Measurements from ENCODE around the gene MROH7. TPM values are rescaled to one million over a fixed set of nuclear protein-coding genes. Genes with fewer than 3 reads are reported as not detected.

Gene MROH7
- total and polyA plus RNA-seq, 4 donors, result 0.21 to 3.4 (median 1.9) TPM

GRCh38 chr1:54716299-54717047, 74.9 kb downstream of the MROH7 start:
- H3K4me1 ChIP-seq (ENCODE audit: control insufficient read depth in 5 of 5, insufficient read depth in 5 of 5, low read length in 5 of 5), result peaks cover 0 to 15% (median 3%) of the 10 kb centered on the region in 5 donors
- peak overlapping the region; percentile 48 to 73 for H3K9ac ChIP-seq (ENCODE audit: insufficient read depth in 1 of 2, low read length in 2 of 2)
- TF ChIP-seq CTCF (IDR thresholded peaks at IDR 0.05; ENCODE audit: control extremely low read depth, extremely low read depth), result no peak
- peak overlapping the region in 1 of 2 donors; percentile 62 for H3K27ac ChIP-seq (ENCODE audit: low read depth in 1 of 2, low read length in 1 of 2)
- H3K4me3 ChIP-seq, result peak overlapping the region; percentile 84
- no peak for ATAC-seq (ENCODE audit: insufficient read depth, low FRiP score)
- peaks cover 2 to 14% (median 5%) of the 10 kb centered on the region in 4 donors for H3K36me3 ChIP-seq (ENCODE audit: control insufficient read depth in 4 of 4, insufficient read depth in 4 of 4, low read length in 4 of 4)
- 44 to 52% methylated on average over 8 of the region's 8 CpGs for WGBS, 2 donors
- no peak for DNase-seq
- H3K9me3 ChIP-seq (ENCODE audit: control insufficient read depth in 4 of 4, insufficient read depth in 3 of 4, low read length in 3 of 4), result no peaks in the 10 kb centered on the region
- no peaks in the 10 kb centered on the region for H3K27me3 ChIP-seq (ENCODE audit: control insufficient read depth in 3 of 3, insufficient read depth in 3 of 3, low read length in 2 of 3)

- no peaks in the 10 kb centered on the region for H3K27me3 ChIP-seq (ENCODE audit: control insufficient read depth in 3 of 3, insufficient read depth in 3 of 3, low read length in 2 of 3)
- no peak for TF ChIP-seq CTCF (IDR thresholded peaks at IDR 0.05; ENCODE audit: control extremely low read depth, extremely low read depth)
- no peak for ATAC-seq (ENCODE audit: insufficient read depth, low FRiP score)
- peaks cover 21 to 58% (median 41%) of the 10 kb centered on the region in 4 donors for H3K36me3 ChIP-seq (ENCODE audit: control insufficient read depth in 4 of 4, insufficient read depth in 4 of 4, low read length in 4 of 4)
- H3K27ac ChIP-seq (ENCODE audit: low read depth in 1 of 2, low read length in 1 of 2), result no peak overlapping the region
- DNase-seq, result no peak
- no peak overlapping the region for H3K9ac ChIP-seq (ENCODE audit: insufficient read depth in 1 of 2, low read length in 2 of 2)
- no peak overlapping the region for H3K4me3 ChIP-seq
- H3K4me1 ChIP-seq (ENCODE audit: control insufficient read depth in 5 of 5, insufficient read depth in 5 of 5, low read length in 5 of 5), result peaks cover 0 to 3% (median 0%) of the 10 kb centered on the region in 5 donors
- H3K9me3 ChIP-seq (ENCODE audit: control insufficient read depth in 4 of 4, insufficient read depth in 3 of 4, low read length in 3 of 4), result peaks cover 0 to 10% (median 0%) of the 10 kb centered on the region in 4 donors
These were observed 80.1 kb downstream of the MROH7 start for GRCh38 chr1:54721719-54722118.

GRCh38 chr1:54723985-54724384, 82.4 kb downstream of the MROH7 start:
- ATAC-seq (ENCODE audit: insufficient read depth, low FRiP score), result no peak
- no peak overlapping the region for H3K27ac ChIP-seq (ENCODE audit: low read depth in 1 of 2, low read length in 1 of 2)
- no peak for DNase-seq
- peaks cover 25 to 60% (median 50%) of the 10 kb centered on the region in 4 donors for H3K36me3 ChIP-seq (ENCODE audit: control insufficient read depth in 4 of 4, insufficient read depth in 4 of 4, low read length in 4 of 4)
- peaks cover 0 to 10% (median 0%) of the 10 kb centered on the region in 4 donors for H3K9me3 ChIP-seq (ENCODE audit: control insufficient read depth in 4 of 4, insufficient read depth in 3 of 4, low read length in 3 of 4)
- H3K27me3 ChIP-seq (ENCODE audit: control insufficient read depth in 3 of 3, insufficient read depth in 3 of 3, low read length in 2 of 3), result no peaks in the 10 kb centered on the region
- no peak for TF ChIP-seq CTCF (IDR thresholded peaks at IDR 0.05; ENCODE audit: control extremely low read depth, extremely low read depth)
- no peak overlapping the region for H3K9ac ChIP-seq (ENCODE audit: insufficient read depth in 1 of 2, low read length in 2 of 2)
- H3K4me3 ChIP-seq, result no peak overlapping the region
- no peaks in the 10 kb centered on the region for H3K4me1 ChIP-seq (ENCODE audit: control insufficient read depth in 5 of 5, insufficient read depth in 5 of 5, low read length in 5 of 5)
